HUDEP-2 (cell line): ENCODE data around the gene IFT88.
A peak's percentile ranks its signal among the peaks of the same experiment; 100 is the strongest.

ENCODE experiments used
- DNase-seq, 76 experiments: peaks; one replicate each; lab custom pipeline; 2025; ENCODE audit not compliant: unreplicated experiment in 76 of 76; lab: John Stamatoyannopoulos, UW

IFT88 gene

GRCh38 chr13:20682061-20682460 is 115.1 kb downstream of the IFT88 start:
- DNase-seq, result no peak

DNA sequence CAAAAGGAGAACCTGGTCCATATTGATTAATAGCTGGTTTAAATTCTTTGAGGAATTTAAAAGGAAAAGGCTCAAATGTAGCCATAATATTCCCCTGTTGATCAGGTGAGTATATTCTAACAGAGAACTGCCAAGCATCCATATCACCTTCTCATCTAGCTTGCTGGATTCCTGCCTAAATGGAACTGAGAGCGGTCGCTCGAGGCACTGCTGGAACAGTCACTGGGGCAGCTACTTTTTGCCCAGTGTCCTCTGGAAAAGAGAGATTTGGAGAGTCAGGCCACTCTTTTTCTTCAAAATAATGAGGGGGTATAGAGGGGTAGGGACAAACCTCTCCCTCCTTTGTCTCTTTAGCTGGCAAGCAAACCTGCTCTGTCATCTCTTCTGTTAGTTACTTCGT is 117.1 kb downstream of the IFT88 start:
- DNase-seq, result no peak

DNA sequence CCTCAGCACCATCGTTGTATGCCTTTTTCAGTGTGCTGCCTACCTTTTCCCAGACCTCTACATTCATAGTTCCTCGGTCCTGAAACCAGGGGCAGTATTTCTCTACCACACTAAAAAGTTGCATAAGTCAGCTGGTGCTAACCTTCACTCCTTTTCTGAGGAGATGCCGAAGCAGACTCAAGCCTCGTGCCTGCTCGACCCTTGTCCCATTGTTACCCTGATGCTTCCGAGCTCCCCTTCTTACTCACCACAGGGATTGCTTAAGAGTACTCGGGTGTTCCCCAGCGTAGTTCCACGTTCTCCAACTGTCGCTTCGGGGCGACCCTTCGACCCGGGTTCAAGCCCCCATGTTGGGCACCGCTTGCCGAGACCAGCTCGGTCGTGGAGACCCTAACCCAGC is 117.6 kb downstream of the IFT88 start:
- DNase-seq, result no peak

- no peak for DNase-seq
Observed at GRCh38 chr13:20685092-20685491, 118.1 kb downstream of the IFT88 start.

GRCh38 chr13:20686167-20686566 is 119.2 kb downstream of the IFT88 start:
- DNase-seq, result no peak

- no peak for DNase-seq
Observed at GRCh38 chr13:20686863-20687579, 120.1 kb downstream of the IFT88 start.

GRCh38 chr13:20689291-20689690 is 122.3 kb downstream of the IFT88 start:
- no peak for DNase-seq

DNA sequence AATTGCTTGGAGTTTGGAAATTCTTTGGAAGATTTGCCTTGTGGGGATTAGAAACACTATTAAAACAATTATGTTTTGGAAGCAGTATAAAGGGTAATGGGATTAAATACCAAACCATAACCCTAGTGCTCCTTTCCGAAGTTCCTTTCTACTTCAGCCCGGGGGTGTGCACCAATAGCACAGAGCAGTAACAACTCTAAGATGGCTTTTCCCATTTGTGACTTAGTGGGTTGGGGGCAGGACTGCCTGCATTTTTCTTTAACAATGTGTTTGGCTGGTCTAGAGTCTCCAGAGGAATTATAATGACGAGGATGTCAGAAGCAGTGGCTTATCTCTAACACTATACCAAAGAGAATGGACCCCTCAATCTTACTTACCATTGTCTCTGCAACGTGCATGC is 124.7 kb downstream of the IFT88 start:
- DNase-seq, result no peak

DNA sequence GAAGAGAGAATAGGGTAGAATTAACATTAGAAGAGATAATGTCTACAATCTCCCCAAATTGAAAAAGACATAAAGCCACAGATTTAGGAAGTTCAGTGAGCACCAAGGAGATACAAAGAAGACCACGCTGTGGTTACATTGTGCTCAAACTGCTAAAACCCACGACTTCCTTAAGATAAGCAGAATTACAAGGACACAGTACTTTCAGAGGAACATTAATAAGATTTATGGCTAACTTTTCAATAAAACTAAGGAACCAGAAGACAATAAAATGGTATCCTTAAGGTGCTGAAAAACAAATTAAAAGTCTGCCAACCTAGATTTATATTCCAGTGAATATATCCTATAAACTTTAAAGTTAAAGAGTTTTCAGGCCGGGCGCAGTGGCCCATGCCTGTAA is 129.1 kb downstream of the IFT88 start:
- no peak for DNase-seq

DNA sequence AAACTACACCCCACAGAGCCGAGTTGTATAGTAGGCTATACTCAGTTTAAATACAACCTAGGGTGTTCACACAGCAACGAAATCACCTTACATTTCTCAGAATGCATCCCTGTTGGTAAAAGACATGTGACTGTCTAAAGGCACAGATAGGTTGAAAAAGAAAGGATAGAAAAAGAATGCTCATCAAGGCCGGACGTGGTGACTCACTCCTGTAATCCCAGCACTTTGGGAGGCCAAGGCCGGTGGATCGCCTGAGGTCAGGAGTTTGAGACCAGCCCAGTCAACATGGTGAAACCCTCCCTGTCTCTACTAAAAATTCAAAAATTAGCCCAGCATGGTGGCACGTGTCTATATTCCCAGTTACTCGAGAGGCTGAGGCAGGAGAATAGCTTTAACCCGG is 132.8 kb downstream of the IFT88 start:
- no peak for DNase-seq

GRCh38 chr13:20700288-20700687 is 133.3 kb downstream of the IFT88 start:
- DNase-seq, result no peak

DNA sequence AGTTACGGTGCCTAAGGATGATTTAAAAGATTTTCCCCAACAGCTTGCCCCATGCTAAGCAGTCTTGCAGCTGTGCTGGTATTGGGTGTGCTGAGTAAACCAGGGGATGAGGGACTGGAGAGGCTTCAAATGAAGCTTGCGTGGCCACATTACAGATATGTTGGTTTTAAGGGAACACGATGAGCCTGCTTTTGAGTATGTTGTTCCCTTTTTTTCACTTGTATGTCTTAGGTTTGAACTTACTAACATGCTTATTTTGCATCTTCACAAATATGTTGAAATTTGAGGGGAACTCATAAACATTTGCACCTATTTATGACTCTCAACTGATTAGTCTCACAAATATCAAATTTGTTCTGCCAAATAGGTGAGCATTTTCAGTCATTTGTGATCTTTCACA is 134.5 kb downstream of the IFT88 start:
- no peak for DNase-seq

DNA sequence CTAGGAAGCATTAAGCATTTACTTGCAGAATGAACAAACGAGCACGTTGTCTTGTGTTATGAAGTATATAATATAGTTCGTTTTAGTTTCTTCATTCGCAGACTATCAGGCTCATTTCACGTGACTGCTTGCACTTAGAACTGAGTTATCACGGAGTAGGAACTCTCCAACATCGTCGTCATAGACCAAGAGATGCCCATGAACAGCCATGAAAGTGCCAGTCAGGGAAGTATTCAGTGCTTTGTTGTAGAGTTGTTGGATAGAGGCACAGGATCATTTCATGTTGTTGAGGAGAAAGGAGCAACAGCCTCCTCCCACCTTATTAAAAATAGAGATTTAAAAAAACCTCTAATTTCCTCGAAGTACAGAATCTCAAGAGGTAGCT is 135.6 kb downstream of the IFT88 start:
- DNase-seq, result peak in 1 of 76 experiments; percentile 3

- DNase-seq, result peak in 4 of 76 experiments; percentile 8 to 30 (median 18)
Observed at GRCh38 chr13:20702915-20703779, 136.2 kb downstream of the IFT88 start, which contains the start of gene IL17D. Gene IL17D, plus strand, starts transcription at chr13:20703699. Its CDS starts 303 bp downstream, at chr13:20704002.

- DNase-seq, result peak in 62 of 76 experiments; percentile 5 to 72 (median 45)
Observed at GRCh38 chr13:20703780-20704458, 137.0 kb downstream of the IFT88 start.

- no peak for DNase-seq
Observed at GRCh38 chr13:20704459-20705069, 137.6 kb downstream of the IFT88 start.

DNA sequence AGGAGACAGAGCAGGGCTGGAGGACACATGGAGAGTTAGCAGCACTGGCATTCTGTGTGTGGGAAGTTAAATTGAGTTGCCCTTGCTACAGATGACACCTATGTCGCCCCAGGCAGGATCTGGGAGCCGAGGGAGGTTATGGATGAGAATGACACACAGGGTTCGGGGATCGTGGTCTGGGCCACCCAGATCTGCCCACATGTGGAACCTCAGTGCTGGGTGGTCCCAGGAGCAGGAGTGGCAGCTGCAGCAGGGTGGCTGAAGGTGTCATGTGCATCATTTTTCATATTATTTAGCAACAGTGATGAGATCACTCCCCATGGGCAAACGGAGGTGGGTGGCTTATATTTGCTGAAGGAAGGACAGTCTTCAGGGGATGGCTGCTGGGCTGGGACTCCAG is 139.7 kb downstream of the IFT88 start:
- no peak for DNase-seq

DNA sequence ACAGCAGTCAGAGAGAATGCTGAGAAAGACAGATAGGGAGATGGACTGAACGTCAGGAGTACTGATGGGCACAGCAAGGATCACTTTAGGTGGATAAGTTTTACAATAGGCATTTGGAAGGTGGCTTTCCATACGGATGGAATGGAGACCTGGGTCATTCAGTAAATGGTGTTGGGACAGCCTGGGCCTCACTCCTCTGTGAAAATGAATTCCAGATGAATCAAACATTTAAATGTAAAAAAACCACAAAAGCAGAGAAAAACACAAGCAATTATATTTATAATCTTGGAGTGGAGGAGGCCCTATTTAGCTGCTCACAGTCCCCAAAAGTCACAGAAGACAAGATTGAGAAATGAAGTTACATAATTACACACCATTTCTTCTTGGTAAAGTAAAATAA is 141.3 kb downstream of the IFT88 start:
- DNase-seq, result no peak

DNA sequence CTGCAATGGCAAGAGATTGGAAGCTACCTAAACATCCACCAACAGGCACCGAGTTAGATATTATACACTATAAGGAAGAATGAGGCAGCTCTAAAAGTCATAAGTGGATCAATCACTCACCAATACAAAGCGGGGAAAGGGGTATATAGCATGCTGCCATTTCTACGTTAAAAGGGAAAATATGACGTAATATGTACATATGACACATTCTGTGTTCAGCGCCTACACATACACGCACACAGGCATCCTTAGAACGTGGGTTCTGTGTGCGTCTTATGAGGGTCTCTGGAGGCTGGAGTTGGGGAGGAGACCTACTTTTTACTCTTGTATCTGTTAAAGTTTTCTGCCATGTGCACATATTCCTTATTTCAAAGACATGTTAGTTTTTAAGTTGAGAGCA is 142.4 kb downstream of the IFT88 start:
- DNase-seq, result no peak

DNA sequence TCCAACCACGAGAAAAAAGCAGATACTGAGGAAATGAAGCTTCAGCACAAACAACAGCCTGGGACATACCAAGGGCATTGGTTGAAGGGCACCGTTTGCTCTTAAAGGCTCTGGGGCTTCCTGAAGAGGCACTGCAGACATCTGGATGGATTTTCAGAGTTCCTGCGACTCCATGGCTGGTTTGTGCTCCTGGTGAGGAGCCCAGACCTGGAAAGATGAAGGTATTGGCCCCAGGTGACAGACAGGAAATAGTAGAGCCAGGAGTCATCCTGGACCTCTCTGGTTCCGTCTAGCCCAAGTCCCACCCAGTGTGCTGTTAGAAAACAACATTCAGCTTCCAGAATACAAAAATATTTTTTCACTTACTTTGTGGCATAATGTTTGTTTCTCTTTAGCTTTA is 142.8 kb downstream of the IFT88 start:
- no peak for DNase-seq
